ENCODE measurements around the gene EGFL8. TPM values are rescaled to one million over a fixed set of nuclear protein-coding genes. Genes with fewer than 3 reads are reported as not detected.
A peak's percentile ranks its signal among the peaks of the same experiment; 100 is the strongest.

Gene EGFL8
- total RNA-seq, 3 donors from 2014 or later: 10.2 to 19.6 (median 11.8) TPM

DNA sequence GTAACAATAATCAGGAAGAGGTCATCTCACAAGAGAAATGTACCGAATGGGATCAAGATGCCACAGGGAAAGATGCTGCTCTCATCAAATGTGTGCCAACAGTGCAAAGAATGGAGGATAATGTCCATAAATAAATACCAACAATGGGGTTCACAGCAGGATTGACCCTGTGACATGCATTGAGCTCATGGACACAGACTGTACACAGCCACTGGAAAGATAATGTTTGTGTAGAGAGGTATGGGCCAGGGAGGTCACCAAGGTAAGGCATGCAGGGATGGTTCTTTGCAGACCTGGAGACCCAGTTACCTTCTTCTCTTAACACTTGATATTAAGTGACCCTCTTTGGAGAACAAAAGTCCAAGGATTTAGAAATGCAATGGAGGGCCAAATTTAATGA is 10.0 kb downstream of the EGFL8 start:
- TF ChIP-seq, protein P1, sequence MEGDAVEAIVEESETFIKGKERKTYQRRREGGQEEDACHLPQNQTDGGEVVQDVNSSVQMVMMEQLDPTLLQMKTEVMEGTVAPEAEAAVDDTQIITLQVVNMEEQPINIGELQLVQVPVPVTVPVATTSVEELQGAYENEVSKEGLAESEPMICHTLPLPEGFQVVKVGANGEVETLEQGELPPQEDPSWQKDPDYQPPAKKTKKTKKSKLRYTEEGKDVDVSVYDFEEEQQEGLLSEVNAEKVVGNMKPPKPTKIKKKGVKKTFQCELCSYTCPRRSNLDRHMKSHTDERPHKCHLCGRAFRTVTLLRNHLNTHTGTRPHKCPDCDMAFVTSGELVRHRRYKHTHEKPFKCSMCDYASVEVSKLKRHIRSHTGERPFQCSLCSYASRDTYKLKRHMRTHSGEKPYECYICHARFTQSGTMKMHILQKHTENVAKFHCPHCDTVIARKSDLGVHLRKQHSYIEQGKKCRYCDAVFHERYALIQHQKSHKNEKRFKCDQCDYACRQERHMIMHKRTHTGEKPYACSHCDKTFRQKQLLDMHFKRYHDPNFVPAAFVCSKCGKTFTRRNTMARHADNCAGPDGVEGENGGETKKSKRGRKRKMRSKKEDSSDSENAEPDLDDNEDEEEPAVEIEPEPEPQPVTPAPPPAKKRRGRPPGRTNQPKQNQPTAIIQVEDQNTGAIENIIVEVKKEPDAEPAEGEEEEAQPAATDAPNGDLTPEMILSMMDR (IDR thresholded peaks at IDR 0.05): no peak
- TF ChIP-seq POLR2A (IDR thresholded peaks at IDR 0.05): no peak
- TF ChIP-seq POLR2AphosphoS5 (IDR thresholded peaks at IDR 0.05): no peak
- Histone ChIP-seq H3K4me3 (no peak overlapping the region), H3K36me3 (no peaks in the 10 kb centered on the region), H3K27me3 (no peaks in the 10 kb centered on the region), H3K27ac (no peak overlapping the region), H3K4me1 (peaks cover 0 to 30% of the 10 kb centered on the region in 2 donors), H3K9me3 (no peaks in the 10 kb centered on the region)
- no peak for DNase-seq (ENCODE audit: low spot score in 2 of 2)
- intact Hi-C loops (cut with DNase I; ENCODE audit: low total_unique reads): no loop called here

DNA sequence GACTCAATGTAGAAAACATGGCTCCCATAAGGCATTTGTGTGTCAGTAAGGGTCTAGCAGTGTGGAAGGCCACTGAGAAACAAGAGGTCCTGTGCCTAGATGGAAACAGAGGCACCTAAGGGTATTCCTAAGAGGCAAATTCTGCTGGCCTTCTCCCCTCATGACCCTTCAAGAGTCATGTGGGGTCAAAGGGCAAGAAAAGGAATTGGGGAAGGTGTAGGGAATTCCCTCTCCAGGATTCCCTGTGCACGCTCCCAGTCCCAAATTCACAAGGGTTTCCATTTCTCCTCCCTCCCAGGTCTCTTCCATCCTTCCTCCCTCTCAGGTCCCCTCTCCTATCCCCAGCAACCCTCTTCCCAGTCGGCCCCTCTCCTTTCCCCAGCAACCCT is 10.9 kb downstream of the EGFL8 start:
- Histone ChIP-seq H3K27me3 (no peaks in the 10 kb centered on the region), H3K4me1 (peaks cover 0 to 34% of the 10 kb centered on the region in 2 donors), H3K27ac (peak overlapping the region; percentile 93 to 98), H3K36me3 (no peaks in the 10 kb centered on the region), H3K4me3 (peak overlapping the region; percentile 72 to 91 (median 91)), H3K9me3 (no peaks in the 10 kb centered on the region)
- TF ChIP-seq POLR2A (IDR thresholded peaks at IDR 0.05) (no peak), POLR2AphosphoS5 (IDR thresholded peaks at IDR 0.05) (no peak)
- TF ChIP-seq, protein P1 (IDR thresholded peaks at IDR 0.05): no peak
- no peak for DNase-seq (ENCODE audit: low spot score in 2 of 2)
- intact Hi-C loops (cut with DNase I; ENCODE audit: low total_unique reads): no loop called here

DNA sequence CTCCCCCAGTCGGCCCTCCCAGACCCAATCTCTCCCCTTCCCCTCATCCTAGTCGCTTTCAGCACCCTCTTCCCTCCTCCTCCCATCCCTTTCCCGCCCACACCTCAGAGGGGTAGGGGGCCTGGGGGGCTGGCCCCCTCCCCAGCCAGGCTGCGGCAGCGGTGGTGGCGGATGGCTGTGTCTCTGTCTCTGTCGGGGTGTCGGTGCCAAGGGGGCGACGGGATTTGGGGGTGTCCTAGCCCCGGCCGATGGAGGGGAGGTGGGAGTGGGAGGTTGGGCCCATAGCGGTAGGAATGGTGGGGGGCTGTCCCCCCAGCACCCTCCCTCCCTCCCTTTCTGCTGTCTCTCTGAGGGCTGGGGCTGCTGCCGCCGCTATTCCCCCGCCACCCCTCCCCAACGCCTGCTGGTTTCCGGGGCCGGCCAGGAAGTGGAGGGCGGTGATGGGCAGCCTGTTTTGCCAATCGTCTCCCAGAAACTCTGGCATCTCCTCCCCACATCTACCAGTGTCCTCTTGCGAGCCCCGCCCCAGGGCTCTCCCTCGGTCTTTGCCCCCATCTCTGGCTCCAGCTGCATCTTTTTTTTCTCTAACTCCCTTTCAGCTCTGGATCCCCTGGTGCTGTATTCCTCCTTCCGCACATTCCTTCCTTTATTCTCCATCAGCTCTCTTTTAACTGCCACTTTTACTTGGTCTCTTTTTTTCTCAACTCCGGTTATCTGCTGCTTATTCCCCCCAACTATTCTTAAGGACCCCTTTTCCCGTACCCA is 11.5 kb downstream of the EGFL8 start, which contains the start of gene AGPAT1:
Gene AGPAT1, minus strand, starts transcription at position 374 of the 765 bp plus-strand sequence. CDS start 4,588 bp downstream, outside the sequence.
- Histone ChIP-seq H3K9me3 (no peaks in the 10 kb centered on the region), H3K27me3 (no peaks in the 10 kb centered on the region), H3K36me3 (no peaks in the 10 kb centered on the region), H3K4me1 (peaks cover 0 to 34% of the 10 kb centered on the region in 2 donors), H3K4me3 (peak within 1 kb of the TSS; percentile 72 to 91 (median 91)), H3K27ac (peak within 1 kb of the TSS; percentile 95 to 98)
- intact Hi-C loops (cut with DNase I; ENCODE audit: low total_unique reads): no loop called here
- TF ChIP-seq POLR2A (IDR thresholded peaks at IDR 0.05) (peak; percentile 51), POLR2AphosphoS5 (IDR thresholded peaks at IDR 0.05) (peak; percentile 73 to 89 (median 81))
- TF ChIP-seq, protein P1 (IDR thresholded peaks at IDR 0.05): no peak
- peak; percentile 94 for DNase-seq (ENCODE audit: low spot score in 2 of 2)

DNA sequence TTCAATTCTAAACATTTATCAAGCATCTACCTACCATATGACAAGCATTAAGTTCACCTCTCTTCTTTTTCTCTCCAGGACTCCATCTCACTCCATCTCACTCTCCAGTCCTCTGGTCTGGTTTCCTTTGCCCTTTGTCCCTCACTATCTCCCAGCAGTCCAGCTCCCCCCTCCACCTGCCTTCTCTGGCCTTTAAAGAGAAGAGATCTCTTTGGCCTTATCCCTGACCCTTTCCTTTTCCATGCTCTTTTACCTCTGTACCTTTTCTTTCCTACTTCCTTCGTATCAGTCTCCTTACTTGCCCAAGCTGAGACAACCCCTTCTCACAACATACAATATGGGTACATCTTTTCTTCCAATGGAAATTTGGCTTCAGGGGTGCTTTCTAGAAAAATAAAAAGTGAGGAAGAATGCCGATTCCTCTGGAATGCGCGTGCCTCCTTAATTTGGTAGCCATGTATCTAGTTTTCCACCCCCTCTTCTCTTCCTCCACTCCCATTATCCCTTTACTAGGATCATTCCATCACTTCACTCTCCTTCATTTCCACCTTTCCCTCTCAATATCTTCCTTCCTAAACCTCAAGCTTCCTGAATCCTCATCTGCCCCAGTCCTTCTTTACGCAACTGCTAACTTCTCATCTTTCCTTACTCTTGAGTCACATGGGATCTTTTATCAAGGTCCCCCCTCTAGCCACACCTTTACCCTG is 12.2 kb downstream of the EGFL8 start:
- Histone ChIP-seq H3K4me3 (peak overlapping the region; percentile 72 to 91 (median 91)), H3K27me3 (no peaks in the 10 kb centered on the region), H3K9me3 (no peaks in the 10 kb centered on the region), H3K4me1 (peaks cover 0 to 34% of the 10 kb centered on the region in 2 donors), H3K36me3 (no peaks in the 10 kb centered on the region), H3K27ac (peak overlapping the region; percentile 95 to 98)
- intact Hi-C loops (cut with DNase I; ENCODE audit: low total_unique reads): no loop called here
- DNase-seq (ENCODE audit: low spot score in 2 of 2): no peak
- TF ChIP-seq, protein P1 (IDR thresholded peaks at IDR 0.05): no peak
- TF ChIP-seq POLR2A (IDR thresholded peaks at IDR 0.05) (no peak), POLR2AphosphoS5 (IDR thresholded peaks at IDR 0.05) (no peak)
